ENCODE data around the gene ODC1. TPM values are rescaled to one million over a fixed set of nuclear protein-coding genes. Genes with fewer than 3 reads are reported as not detected.
"Not testable (repeated sequence)": the region's sequence is repeated elsewhere in the genome, so short reads cannot be mapped to it uniquely, and the experiment has no call there.

Gene ODC1
- total RNA-seq, 3 donors from 2014 or later: 39.8 to 68.8 (median 60.3) TPM

DNA sequence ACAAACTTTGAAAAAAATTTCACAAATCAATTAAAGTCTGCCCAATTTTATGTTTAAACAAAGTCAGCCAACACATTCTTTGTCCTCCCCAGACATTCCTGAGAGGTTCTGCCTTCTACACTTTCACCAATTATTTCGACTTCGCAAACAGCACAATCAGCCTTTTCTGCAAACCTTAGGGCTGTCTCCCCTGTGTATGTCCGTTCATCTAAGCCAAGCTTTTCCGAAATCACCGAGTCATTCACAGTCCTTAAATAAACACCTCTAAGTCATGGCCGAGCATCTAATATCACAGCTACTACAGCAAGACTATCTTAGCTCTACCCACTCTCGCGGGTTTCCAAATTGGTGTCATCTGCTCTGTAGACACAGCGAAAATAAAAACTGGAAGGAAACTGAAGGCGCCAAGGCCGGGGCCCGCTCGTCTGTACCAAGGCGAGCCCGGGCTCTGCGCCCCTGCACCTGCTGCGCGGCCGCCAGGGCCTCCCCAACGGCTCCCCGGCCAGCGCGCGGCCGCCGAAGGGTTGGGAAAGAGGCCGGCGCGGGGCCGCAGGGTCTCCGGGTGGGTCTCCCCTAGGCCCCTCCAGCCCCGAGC, 730 bp downstream of the ODC1 start:
- DNase-seq (ENCODE audit: low spot score in 2 of 2): no peak
- Histone ChIP-seq H3K4me3 (peak overlapping the region; percentile 45 to 88 (median 66)), H3K36me3 (peaks cover 4% of the 10 kb centered on the region), H3K27me3 (no peaks in the 10 kb centered on the region), H3K9me3 (no peaks in the 10 kb centered on the region), H3K27ac (peak overlapping the region; percentile 85 to 96), H3K4me1 (peaks cover 0 to 12% of the 10 kb centered on the region in 2 donors)
- intact Hi-C loops (cut with DNase I; ENCODE audit: low total_unique reads): no loop called here
- no peak for TF ChIP-seq CTCF (IDR thresholded peaks at IDR 0.05)
- TF ChIP-seq POLR2A (IDR thresholded peaks at IDR 0.05): no peak
- TF ChIP-seq POLR2AphosphoS5 (IDR thresholded peaks at IDR 0.05): no peak

DNA sequence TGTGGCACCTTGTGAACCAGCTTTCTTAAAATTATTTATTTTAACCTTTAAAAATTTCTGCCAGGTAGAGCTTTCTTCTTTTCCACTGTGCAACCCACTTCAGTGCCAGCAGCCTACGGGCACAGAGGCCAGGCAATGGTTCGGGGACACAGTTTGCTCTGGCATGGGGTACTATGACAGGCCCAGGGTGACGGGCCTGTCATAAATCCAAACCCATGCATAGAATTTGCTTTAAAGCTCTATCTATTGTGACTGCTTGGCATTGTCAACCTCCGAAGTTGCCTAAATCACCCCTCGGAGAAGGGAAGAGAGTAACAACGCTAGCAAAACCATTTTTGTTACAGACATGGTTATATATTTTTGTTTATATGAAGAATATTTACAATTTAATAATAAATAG, 1.5 kb downstream of the ODC1 start:
- TF ChIP-seq CTCF (IDR thresholded peaks at IDR 0.05): no peak
- no peak for TF ChIP-seq POLR2AphosphoS5 (IDR thresholded peaks at IDR 0.05)
- TF ChIP-seq POLR2A (IDR thresholded peaks at IDR 0.05): no peak
- Histone ChIP-seq H3K4me3 (no peak overlapping the region), H3K4me1 (peaks cover 0 to 12% of the 10 kb centered on the region in 2 donors), H3K27me3 (no peaks in the 10 kb centered on the region), H3K36me3 (peaks cover 4% of the 10 kb centered on the region), H3K9me3 (no peaks in the 10 kb centered on the region), H3K27ac (no peak overlapping the region)
- intact Hi-C loops (cut with DNase I; ENCODE audit: low total_unique reads): no loop called here
- no peak for DNase-seq (ENCODE audit: low spot score in 2 of 2)

DNA sequence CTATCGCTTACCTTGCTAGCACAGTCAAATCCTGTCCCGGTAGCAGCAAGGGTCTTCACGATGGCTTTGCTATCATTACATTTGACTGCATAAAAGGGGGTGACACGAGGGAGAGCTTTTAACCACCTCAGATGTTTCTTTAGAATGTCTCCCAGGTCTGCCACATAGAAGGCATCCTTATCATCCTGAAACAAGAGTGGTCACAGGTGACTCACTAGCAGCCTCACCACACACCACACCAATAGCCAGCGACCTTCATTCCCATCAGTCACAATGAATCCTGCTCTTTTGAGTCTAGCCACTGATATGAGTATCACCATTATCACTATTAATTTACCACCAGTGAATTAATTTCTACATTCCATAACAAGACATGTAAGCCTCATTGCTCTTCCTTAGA, 3.7 kb downstream of the ODC1 start:
- TF ChIP-seq CTCF (IDR thresholded peaks at IDR 0.05) (no peak), POLR2A (IDR thresholded peaks at IDR 0.05) (no peak), POLR2AphosphoS5 (IDR thresholded peaks at IDR 0.05) (no peak)
- Histone ChIP-seq H3K4me1 (peaks cover 0 to 12% of the 10 kb centered on the region in 2 donors), H3K27me3 (no peaks in the 10 kb centered on the region), H3K36me3 (peaks cover 4% of the 10 kb centered on the region), H3K27ac (no peak overlapping the region), H3K4me3 (no peak overlapping the region), H3K9me3 (no peaks in the 10 kb centered on the region)
- intact Hi-C loops (cut with DNase I; ENCODE audit: low total_unique reads): no loop called here
- DNase-seq (ENCODE audit: low spot score in 2 of 2): no peak

DNA sequence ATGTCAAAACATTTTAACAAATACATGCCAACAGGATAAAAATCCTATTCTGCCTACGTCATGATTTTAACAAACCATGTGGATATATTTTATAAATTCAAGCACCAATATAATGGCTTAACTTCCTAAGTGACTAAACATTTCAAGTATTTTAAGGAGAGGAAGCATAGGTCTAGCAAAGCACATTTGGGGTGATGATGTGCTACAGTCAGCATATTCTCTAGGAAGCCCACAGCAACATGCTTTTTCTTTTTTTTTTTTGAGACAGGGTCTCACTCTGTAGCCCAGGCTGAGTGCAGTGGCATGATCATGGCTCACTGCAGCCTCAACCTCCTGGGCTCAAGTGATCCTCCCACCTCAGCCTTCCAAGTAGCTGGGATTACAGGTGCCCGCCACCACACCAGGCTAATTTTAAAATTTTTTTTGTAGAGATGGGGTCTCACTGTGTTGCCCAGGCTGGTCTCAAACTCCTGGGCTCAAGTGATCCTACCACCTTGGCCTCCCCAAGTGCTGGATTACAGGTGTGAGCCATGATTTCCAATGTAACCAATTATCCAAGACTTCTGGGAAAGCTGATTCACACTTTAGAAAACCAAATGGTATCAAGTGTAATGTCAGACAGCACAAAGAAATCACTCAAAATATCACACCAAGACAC, 5.5 kb downstream of the ODC1 start:
- H3K4me1 ChIP-seq; H3K27ac ChIP-seq; H3K27me3 ChIP-seq; DNase-seq (ENCODE audit: low spot score in 2 of 2); H3K9me3 ChIP-seq; H3K36me3 ChIP-seq; intact Hi-C loops (cut with DNase I; ENCODE audit: low total_unique reads); H3K4me3 ChIP-seq: not testable (repeated sequence)

DNA sequence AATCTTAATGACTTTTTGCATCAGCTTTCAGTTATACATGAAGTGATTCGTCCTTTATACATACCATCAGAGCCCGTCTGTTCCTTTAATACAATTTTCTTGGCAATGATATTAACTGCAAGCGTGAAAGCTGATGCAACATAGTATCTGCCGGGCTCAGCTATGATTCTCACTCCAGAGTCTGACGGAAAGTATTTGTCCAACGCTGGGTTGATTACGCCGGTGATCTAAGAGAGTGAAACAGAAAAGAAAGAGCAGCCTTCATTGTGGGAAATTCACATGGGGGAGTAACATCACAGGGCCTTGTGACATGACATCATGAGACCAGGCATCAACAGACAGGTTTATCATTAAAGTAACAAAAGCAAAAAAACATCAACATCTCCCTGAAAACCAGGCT, 6.2 kb downstream of the ODC1 start:
- H3K27me3 ChIP-seq: no peaks in the 10 kb centered on the region
- intact Hi-C loops (cut with DNase I; ENCODE audit: low total_unique reads): no loop called here
- H3K27ac ChIP-seq: no peak overlapping the region
- no peak for TF ChIP-seq POLR2A (IDR thresholded peaks at IDR 0.05)
- no peak for TF ChIP-seq POLR2AphosphoS5 (IDR thresholded peaks at IDR 0.05)
- no peak for TF ChIP-seq CTCF (IDR thresholded peaks at IDR 0.05)
- H3K4me3 ChIP-seq: no peak overlapping the region
- peaks cover 0 to 6% of the 10 kb centered on the region in 2 donors for H3K4me1 ChIP-seq
- no peaks in the 10 kb centered on the region for H3K9me3 ChIP-seq
- no peak for DNase-seq (ENCODE audit: low spot score in 2 of 2)
- peaks cover 4% of the 10 kb centered on the region for H3K36me3 ChIP-seq
